Mononuclear cell (primary cell): ENCODE measurements around the gene CNTF. TPM values are rescaled to one million over a fixed set of nuclear protein-coding genes. Genes with fewer than 3 reads are reported as not detected.

Source experiments
- H3K27me3 ChIP-seq: 2 replicates; pipeline ENCODE4 v1.6.0; 2011; ENCODE audit warnings: low read length, control low read depth; ENCODE audit not compliant: insufficient read depth
- H3K4me1 ChIP-seq: 2 replicates; pipeline ENCODE4 v1.5.1; 2011; ENCODE audit warnings: mild to moderate bottlenecking, low read length, control low read depth; ENCODE audit not compliant: insufficient read depth
- H3K4me3 ChIP-seq: 2 replicates; pipeline ENCODE4 v1.5.1; 2011; ENCODE audit warnings: mild to moderate bottlenecking, low read length, moderate library complexity
- H3K9me3 ChIP-seq: 2 replicates; pipeline ENCODE4 v1.5.1; 2011; ENCODE audit warnings: low read depth, mild to moderate bottlenecking, control low read depth, low read length
- total RNA-seq: library from RNA; depleted of rRNA; stranded (reverse); fragments of >200 nt; gene quantifications from one replicate; pipeline ENCODE4 v1.2.3, GENCODE V29; 2012

CNTF gene
- total RNA-seq, 1 donor = 7.8 TPM

GRCh38 chr11:58647866-58648265 is 25.4 kb downstream of the CNTF start:
- Histone ChIP-seq H3K4me3 (no peak overlapping the region), H3K9me3 (no peaks in the 10 kb centered on the region), H3K4me1 (no peaks in the 10 kb centered on the region), H3K27me3 (no peaks in the 10 kb centered on the region)

GRCh38 chr11:58649623-58650022 is 27.2 kb downstream of the CNTF start:
- H3K27me3 ChIP-seq = no peaks in the 10 kb centered on the region
- no peaks in the 10 kb centered on the region for H3K4me1 ChIP-seq
- H3K4me3 ChIP-seq = no peak overlapping the region
- H3K9me3 ChIP-seq = no peaks in the 10 kb centered on the region

GRCh38 chr11:58650496-58650895 is 28.0 kb downstream of the CNTF start:
- Histone ChIP-seq H3K4me3 (no peak overlapping the region), H3K9me3 (no peaks in the 10 kb centered on the region), H3K27me3 (no peaks in the 10 kb centered on the region), H3K4me1 (no peaks in the 10 kb centered on the region)

- Histone ChIP-seq H3K4me3 (no peak overlapping the region), H3K9me3 (no peaks in the 10 kb centered on the region), H3K4me1 (no peaks in the 10 kb centered on the region), H3K27me3 (no peaks in the 10 kb centered on the region)
These were observed 30.3 kb downstream of the CNTF start for GRCh38 chr11:58652726-58653280.

GRCh38 chr11:58654079-58654907 is 31.8 kb downstream of the CNTF start:
- Histone ChIP-seq H3K27me3 (no peaks in the 10 kb centered on the region), H3K4me3 (no peak overlapping the region), H3K9me3 (no peaks in the 10 kb centered on the region), H3K4me1 (no peaks in the 10 kb centered on the region)

GRCh38 chr11:58654908-58655296 is 32.4 kb downstream of the CNTF start:
- no peaks in the 10 kb centered on the region for H3K27me3 ChIP-seq
- no peaks in the 10 kb centered on the region for H3K4me1 ChIP-seq
- H3K9me3 ChIP-seq = no peaks in the 10 kb centered on the region
- H3K4me3 ChIP-seq = no peak overlapping the region

- Histone ChIP-seq H3K4me3 (no peak overlapping the region), H3K4me1 (no peaks in the 10 kb centered on the region), H3K9me3 (no peaks in the 10 kb centered on the region), H3K27me3 (no peaks in the 10 kb centered on the region)
These were observed 33.9 kb downstream of the CNTF start for GRCh38 chr11:58656348-58656747.

GRCh38 chr11:58658623-58659022 is 36.2 kb downstream of the CNTF start:
- H3K4me3 ChIP-seq = no peak overlapping the region
- H3K9me3 ChIP-seq = no peaks in the 10 kb centered on the region
- H3K27me3 ChIP-seq = peaks cover 7% of the 10 kb centered on the region
- H3K4me1 ChIP-seq = no peaks in the 10 kb centered on the region

- Histone ChIP-seq H3K27me3 (peaks cover 7% of the 10 kb centered on the region), H3K4me1 (no peaks in the 10 kb centered on the region), H3K4me3 (no peak overlapping the region), H3K9me3 (no peaks in the 10 kb centered on the region)
These were observed 36.9 kb downstream of the CNTF start for GRCh38 chr11:58659404-58659803.

GRCh38 chr11:58659910-58660570 is 37.6 kb downstream of the CNTF start:
- H3K4me1 ChIP-seq = no peaks in the 10 kb centered on the region
- H3K4me3 ChIP-seq = no peak overlapping the region
- H3K27me3 ChIP-seq = peaks cover 7% of the 10 kb centered on the region
- H3K9me3 ChIP-seq = no peaks in the 10 kb centered on the region

GRCh38 chr11:58671983-58672633 is 49.6 kb downstream of the CNTF start:
- H3K9me3 ChIP-seq = no peaks in the 10 kb centered on the region
- H3K4me3 ChIP-seq = no peak overlapping the region
- H3K27me3 ChIP-seq = no peaks in the 10 kb centered on the region
- H3K4me1 ChIP-seq = no peaks in the 10 kb centered on the region

GRCh38 chr11:58674609-58675008 is 52.1 kb downstream of the CNTF start:
- Histone ChIP-seq H3K4me1 (no peaks in the 10 kb centered on the region), H3K4me3 (no peak overlapping the region), H3K9me3 (no peaks in the 10 kb centered on the region), H3K27me3 (no peaks in the 10 kb centered on the region)
